ENCODE results near the gene TBC1D17. TPM values are rescaled to one million over a fixed set of nuclear protein-coding genes. Genes with fewer than 3 reads are reported as not detected.

TBC1D17 gene
- polyA plus RNA-seq, 1 donor (not counting 4 experiments of a cell fraction or from before 2014, with no cell fraction given) = 9.4 TPM

DNA sequence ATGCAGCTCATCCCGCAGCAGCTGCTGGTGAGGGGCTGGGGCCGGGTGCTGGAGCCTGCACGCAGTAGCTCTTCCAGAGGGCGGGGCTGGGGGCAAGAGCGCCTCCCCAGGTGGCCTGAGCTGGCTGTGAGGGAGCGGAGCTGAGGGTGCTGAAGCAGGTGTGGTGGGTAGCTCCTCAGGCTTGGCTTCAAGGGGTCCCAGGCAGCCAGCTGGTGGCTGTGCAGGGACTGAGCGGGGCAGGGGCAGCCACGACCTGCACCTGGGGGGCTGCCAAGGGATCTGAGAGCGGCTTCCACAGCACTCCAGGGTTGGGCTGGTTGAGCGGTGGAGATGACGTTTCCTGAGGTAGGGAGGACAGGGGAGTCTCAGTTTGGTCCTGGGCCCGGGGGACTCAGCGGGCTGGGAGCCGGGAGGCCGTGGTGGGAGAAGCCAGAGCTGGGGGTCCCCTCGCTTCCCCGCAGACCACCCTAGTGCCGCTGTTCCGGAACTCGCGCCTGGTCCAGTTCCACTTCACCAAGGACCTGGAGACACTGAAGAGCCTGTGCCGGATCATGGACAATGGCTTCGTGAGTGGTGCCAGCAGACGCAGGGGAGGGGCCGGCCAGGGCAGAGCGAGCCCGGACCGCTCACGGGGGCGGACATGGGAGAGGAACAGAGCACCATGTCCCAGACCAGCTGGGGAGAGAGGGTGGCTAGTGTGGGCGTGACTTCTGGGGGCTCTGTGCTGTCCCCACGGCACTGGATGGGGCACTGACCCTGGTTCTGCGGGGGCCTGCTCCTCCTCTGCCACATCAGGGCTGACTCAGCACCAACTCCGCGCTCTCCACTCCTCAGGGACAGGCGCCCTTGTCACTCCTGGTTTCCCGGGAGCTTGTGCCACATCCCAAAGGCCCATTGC, 19.2 kb upstream of the TBC1D17 start:
- Histone ChIP-seq H3K27ac (ENCODE audit: control insufficient read depth, insufficient read depth, low read length) (no peak overlapping the region), H3K9ac (ENCODE audit: control insufficient read depth, extremely low read depth, insufficient read depth, low read length) (no peak overlapping the region), H3K4me2 (ENCODE audit: control insufficient read depth, extremely low read depth, insufficient read depth, low read depth, low read length) (no peak overlapping the region)

GRCh38 chr19:49859682-49860335, 17.7 kb upstream of the TBC1D17 start:
- dilution Hi-C loops (cut with MboI; ENCODE audit: extremely low pct_ligation_motif_present, low sequenced_read_pairs) = no loop called here
- Histone ChIP-seq H3K9ac (ENCODE audit: control insufficient read depth, extremely low read depth, insufficient read depth, low read length) (no peak overlapping the region), H3K9me1 (ENCODE audit: control insufficient read depth, extremely low read depth, insufficient read depth, low read length) (no peaks in the 10 kb centered on the region), H2AFZ (ENCODE audit: control insufficient read depth, low read length) (no peak overlapping the region), H3K27ac (ENCODE audit: control insufficient read depth, insufficient read depth, low read length) (no peak overlapping the region), H3K4me2 (ENCODE audit: control insufficient read depth, extremely low read depth, insufficient read depth, low read depth, low read length) (no peak overlapping the region), H3K36me3 (ENCODE audit: control insufficient read depth in 2 of 2, extremely low read depth in 1 of 2, insufficient read depth in 2 of 2, low read length in 2 of 2) (peaks cover 33 to 48% of the 10 kb centered on the region in 2 experiments), H3K79me2 (ENCODE audit: control insufficient read depth, insufficient read depth, low read length) (peaks cover 16% of the 10 kb centered on the region), H3K9me3 (ENCODE audit: control insufficient read depth, low read depth, low read length) (no peaks in the 10 kb centered on the region), H4K20me1 (ENCODE audit: control insufficient read depth, extremely low read depth, insufficient read depth, low read length) (peaks cover 8% of the 10 kb centered on the region), H3K4me3 (ENCODE audit: control insufficient read depth in 2 of 3, extremely low read depth in 1 of 3, insufficient read depth in 2 of 3, low read depth in 1 of 3, low read length in 3 of 3) (no peak overlapping the region), H3K4me1 (ENCODE audit: control insufficient read depth, extremely low read depth, insufficient read depth, low read length) (peaks cover 4% of the 10 kb centered on the region), H3K27me3 (ENCODE audit: control insufficient read depth, extremely low read depth, insufficient read depth, low read length) (no peaks in the 10 kb centered on the region)
- TF ChIP-seq EZH2 (IDR thresholded peaks at IDR 0.05; ENCODE audit: low read length) = no peak
- TF ChIP-seq, protein P1, sequence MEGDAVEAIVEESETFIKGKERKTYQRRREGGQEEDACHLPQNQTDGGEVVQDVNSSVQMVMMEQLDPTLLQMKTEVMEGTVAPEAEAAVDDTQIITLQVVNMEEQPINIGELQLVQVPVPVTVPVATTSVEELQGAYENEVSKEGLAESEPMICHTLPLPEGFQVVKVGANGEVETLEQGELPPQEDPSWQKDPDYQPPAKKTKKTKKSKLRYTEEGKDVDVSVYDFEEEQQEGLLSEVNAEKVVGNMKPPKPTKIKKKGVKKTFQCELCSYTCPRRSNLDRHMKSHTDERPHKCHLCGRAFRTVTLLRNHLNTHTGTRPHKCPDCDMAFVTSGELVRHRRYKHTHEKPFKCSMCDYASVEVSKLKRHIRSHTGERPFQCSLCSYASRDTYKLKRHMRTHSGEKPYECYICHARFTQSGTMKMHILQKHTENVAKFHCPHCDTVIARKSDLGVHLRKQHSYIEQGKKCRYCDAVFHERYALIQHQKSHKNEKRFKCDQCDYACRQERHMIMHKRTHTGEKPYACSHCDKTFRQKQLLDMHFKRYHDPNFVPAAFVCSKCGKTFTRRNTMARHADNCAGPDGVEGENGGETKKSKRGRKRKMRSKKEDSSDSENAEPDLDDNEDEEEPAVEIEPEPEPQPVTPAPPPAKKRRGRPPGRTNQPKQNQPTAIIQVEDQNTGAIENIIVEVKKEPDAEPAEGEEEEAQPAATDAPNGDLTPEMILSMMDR (optimal IDR thresholded peaks at IDR 0.05 in 1 of 3, IDR thresholded peaks at IDR 0.05 in 1 of 3, conservative IDR thresholded peaks at IDR 0.05 in 1 of 3; ENCODE audit: extremely low read depth in 1 of 3, insufficient read depth in 2 of 3, low read length in 3 of 3) = no peak
- FAIRE-seq (no peak), DNase-seq (ENCODE audit: low read depth, low spot score) (no peak)

More for the DNA sequence above, 19.2 kb upstream of the TBC1D17 start:
- Histone ChIP-seq H3K27me3 (ENCODE audit: control insufficient read depth, extremely low read depth, insufficient read depth, low read length) (no peaks in the 10 kb centered on the region), H3K36me3 (ENCODE audit: control insufficient read depth in 2 of 2, extremely low read depth in 1 of 2, insufficient read depth in 2 of 2, low read length in 2 of 2) (peaks cover 24 to 37% of the 10 kb centered on the region in 2 experiments), H3K79me2 (ENCODE audit: control insufficient read depth, insufficient read depth, low read length) (peaks cover 15% of the 10 kb centered on the region), H3K9me1 (ENCODE audit: control insufficient read depth, extremely low read depth, insufficient read depth, low read length) (no peaks in the 10 kb centered on the region), H4K20me1 (ENCODE audit: control insufficient read depth, extremely low read depth, insufficient read depth, low read length) (peaks cover 3% of the 10 kb centered on the region), H2AFZ (ENCODE audit: control insufficient read depth, low read length) (no peak overlapping the region), H3K4me3 (ENCODE audit: control insufficient read depth in 2 of 3, extremely low read depth in 1 of 3, insufficient read depth in 2 of 3, low read depth in 1 of 3, low read length in 3 of 3) (no peak overlapping the region), H3K4me1 (ENCODE audit: control insufficient read depth, extremely low read depth, insufficient read depth, low read length) (peaks cover 4% of the 10 kb centered on the region), H3K9me3 (ENCODE audit: control insufficient read depth, low read depth, low read length) (no peaks in the 10 kb centered on the region)
- no peak for DNase-seq (ENCODE audit: low read depth, low spot score)
- dilution Hi-C loops (cut with MboI; ENCODE audit: extremely low pct_ligation_motif_present, low sequenced_read_pairs) = no loop called here
- no peak for FAIRE-seq
- no peak for TF ChIP-seq EZH2 (IDR thresholded peaks at IDR 0.05; ENCODE audit: low read length)
- TF ChIP-seq, protein P1 (optimal IDR thresholded peaks at IDR 0.05 in 1 of 3, IDR thresholded peaks at IDR 0.05 in 1 of 3, conservative IDR thresholded peaks at IDR 0.05 in 1 of 3; ENCODE audit: extremely low read depth in 1 of 3, insufficient read depth in 2 of 3, low read length in 3 of 3) = no peak
